ENCODE data around the gene PYGM.
A peak's percentile ranks its signal among the peaks of the same experiment; 100 is the strongest.

The PYGM gene

GRCh38 chr11:64752175-64752970 lies 7.4 kb downstream of the PYGM start:
- DNase-seq, result no peak

DNA sequence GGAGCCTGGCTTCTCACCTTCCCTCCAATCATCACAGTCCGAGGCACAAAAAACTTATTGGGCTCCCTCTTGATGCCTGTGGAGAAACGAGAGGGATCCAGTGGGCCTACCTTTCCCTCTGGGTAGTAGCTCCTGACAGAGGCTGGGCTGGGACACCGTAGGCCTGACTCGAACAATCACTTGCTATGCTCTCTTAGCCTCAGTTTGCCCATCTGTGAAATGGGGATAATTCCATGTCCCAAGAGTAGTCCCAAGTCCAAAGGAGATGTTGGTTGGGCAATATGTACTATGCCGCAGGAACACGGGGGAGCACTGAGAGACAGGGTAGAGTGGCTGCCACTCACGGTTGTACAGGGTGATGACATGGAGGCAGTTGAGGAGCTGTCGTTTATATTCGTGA lies 8.2 kb downstream of the PYGM start:
- no peak for DNase-seq

GRCh38 chr11:64751136-64751535 lies 8.6 kb downstream of the PYGM start:
- no peak for DNase-seq

GRCh38 chr11:64750361-64751054 lies 9.3 kb downstream of the PYGM start:
- no peak for DNase-seq

- DNase-seq, result no peak
Observed at GRCh38 chr11:64747961-64748665, 11.7 kb downstream of the PYGM start.

GRCh38 chr11:64746486-64746885 lies 13.3 kb downstream of the PYGM start:
- DNase-seq, result no peak

DNA sequence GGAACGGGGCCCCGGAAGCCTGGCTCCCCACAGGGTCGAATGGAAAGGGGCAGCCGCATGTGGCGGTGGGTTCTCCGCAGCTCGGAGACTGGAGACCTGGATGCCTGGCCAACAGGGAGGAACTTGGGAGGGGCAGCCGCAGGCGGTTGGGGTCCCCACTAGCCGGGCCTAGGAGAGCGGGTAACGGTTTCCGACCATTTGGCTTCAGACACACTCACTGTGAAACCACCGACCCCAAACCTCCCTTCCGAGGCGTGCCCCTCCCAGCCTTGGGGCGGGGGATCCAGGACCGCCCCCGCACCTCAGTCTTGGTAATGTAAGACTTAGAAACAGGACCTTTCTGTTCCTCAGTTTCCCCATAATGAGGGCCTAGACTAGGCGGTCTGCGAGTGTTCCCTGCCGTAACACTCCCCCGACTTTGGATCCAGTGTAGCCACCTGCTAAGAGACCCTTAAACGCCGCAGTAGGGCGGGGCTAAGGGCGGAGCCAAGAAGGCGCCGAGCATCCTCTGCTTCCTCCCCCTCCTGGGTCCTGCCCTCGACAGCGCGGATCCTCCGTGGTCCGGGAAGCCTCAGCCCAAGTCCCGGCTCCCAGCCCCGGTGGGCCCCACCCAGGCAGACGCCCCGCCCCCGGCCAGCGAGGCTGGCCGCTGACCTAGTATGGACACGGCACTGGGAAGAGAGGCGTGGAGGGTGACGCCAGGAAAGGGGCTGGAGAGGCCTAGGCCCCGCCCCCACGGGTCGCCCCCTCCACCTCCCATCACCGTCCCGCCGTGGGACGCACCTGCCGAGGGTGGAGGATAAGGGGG lies 14.0 kb downstream of the PYGM start:
- DNase-seq, result no peak

- DNase-seq, result no peak
Observed at GRCh38 chr11:64745189-64745520, 14.6 kb downstream of the PYGM start.

DNA sequence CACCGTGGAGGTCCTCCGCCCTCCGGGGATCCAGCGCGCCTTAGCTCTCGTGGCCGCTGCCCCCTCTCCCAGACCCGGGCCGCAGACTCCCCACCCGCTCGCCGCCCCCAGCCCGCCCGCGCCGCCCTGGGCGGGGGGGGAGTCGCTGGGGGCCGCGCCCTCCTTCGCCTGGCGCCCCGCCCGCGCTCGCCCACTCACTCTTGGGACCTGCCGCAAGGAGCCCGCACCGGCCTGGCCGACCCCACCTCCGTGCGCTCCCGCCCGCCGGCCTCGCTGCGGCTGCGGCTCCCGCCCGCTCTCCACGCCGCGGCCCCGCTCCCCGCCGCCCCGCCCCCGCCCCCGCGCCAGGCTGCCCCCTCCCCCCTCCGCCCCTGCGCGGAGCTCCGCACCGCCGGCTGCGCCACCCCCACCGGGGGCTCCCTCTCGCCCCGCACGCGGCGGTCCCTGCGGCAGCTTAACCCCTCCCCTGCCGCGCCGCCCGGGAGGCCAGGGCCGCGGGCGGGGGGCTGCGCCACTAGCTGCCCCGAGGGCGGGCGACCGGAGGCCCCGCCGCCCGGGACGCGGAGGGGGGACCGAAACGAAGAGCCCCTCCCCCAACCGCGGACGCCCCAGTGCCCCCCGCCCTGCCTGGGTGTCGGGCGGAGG lies 15.1 kb downstream of the PYGM start:
- DNase-seq, result no peak

DNA sequence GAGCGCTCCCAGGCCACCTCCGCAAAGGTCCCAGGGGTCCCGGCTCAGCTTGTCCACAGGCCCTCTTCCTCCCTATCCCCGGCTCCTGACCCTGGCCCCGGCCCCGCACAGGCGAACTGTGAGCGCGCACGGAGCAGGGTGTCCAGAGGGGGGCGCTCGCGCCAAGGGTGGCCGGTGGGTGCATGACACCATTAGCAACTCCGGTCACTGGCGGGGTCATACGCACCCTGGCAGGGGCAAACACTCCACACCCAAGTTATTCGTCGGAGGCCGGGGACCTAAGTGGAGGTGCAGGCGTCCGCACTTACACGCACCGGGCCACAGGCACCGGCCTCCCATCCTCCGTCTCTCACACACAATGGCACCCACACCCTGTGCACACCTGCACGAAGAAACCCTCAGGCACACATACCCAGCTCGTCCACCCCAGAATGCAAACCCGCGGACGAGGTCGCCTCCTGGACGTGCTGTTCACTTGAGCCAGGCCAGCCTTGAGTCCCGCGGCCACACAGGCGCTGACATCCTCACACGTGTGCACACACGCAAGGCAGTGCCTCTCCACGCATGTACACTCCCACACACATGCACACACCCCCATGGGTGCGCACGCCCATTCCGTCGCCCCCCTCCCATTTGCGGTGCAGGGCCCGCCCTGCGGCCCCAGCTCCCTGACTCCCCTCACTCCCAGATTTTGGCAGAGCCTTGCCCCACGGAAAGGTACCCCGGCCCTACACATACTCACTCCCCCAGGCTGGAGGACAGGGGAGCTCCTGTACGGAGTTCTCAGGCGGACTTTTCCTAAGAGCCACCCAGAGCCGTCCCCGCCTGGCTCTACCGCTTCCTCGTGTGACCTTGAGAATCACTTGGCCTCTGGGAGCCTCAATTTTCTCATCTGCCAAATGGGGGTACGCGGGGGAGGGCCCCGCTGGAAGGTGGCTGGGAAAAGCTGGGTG lies 15.9 kb downstream of the PYGM start, which contains the start of gene RASGRP2:
RASGRP2 (minus strand) TSS at position 552 of the 953 bp plus-strand sequence. CDS start 1,276 bp downstream, outside the sequence.
- DNase-seq, result no peak

- peak; percentile 69 for DNase-seq
Observed at GRCh38 chr11:64742889-64743590, 16.7 kb downstream of the PYGM start.

- no peak for DNase-seq
Observed at GRCh38 chr11:64742087-64742888, 17.5 kb downstream of the PYGM start.

DNA sequence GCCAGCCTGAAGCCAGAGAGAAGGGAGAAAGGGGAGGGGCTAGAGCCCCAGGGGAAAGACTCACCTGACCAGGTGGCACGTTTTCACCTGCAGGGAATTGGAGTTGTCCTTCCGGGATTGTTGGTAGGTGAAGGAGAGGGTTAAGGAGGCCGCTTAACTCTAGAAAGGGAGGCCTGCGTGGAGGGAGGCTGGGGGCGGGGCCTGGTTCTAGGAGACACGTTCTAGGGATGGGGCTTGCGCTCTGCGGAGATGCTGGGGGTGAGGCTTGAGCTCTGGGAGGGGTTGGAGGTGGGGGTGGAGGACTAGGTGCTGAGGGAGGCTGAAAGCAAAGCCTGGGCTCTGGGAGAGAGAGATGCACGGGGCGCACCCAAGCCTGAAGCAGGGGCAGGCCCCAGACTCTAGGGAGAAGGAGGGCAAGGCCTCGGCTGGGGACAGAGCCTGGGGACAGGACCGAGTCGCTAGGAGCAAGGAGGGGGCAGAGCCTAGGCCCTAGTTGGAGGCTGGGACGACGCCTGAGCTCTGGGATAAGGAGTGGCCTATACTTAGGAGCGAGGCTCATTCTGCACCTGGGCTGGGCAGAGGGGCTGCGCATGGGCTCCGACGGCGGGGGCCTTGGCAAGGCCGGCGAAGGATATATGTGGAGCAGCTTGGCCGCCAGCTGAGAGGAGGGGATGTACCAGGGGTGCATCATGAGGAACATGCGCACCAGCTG lies 18.2 kb downstream of the PYGM start:
- no peak for DNase-seq

- DNase-seq, result no peak
Observed at GRCh38 chr11:64739871-64740270, 19.9 kb downstream of the PYGM start.

- no peak for DNase-seq
Observed at GRCh38 chr11:64736654-64737053, 23.1 kb downstream of the PYGM start.

GRCh38 chr11:64735725-64736259 lies 24.0 kb downstream of the PYGM start:
- no peak for DNase-seq

DNA sequence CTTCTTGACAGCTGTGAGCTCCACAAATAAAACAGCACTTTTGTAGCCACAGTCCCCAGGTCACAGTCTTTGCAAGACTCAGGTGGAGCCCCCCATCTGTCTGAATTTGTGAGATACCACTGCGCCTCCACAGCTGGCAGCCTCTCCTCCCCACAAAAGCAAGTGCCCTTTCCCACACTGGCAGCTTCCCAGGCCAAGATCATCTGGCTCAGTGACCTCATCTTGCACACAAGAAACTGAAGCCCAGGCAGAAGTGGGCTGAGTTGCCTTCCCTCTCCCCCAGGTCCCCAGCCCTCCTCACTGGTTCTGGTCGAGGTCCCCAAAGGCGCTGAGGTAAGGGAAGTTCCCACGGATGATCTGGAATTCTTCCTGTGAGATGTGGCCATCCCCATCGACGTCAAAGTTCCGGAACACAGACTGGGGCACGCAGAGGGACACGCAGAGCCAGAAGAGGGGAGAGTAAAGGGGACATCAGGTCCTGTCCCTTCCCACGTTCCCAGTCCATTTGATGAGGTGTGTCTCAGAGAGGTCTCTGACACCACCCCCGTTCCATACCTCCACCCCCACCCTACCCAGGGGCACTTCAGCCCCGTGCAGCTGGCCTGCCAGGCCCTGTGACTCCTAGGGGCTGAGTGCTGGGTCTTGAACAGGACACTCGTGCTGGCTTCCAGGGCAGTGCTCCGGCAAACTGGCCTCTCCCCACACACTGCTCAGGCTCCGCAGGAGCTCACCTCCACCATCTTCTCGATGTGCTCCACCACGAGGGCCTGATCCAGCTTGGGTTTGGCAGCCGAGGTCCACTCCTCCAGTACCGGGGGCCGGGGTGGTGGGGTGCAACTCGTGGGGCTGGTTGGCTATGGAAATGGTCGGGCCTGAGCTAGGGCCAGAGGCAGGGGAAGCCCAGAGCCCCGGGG lies 24.7 kb downstream of the PYGM start:
- DNase-seq, result no peak

- no peak for DNase-seq
Observed at GRCh38 chr11:64731601-64732000, 28.2 kb downstream of the PYGM start.

Measured in T1000 (cell line).